GM18909 (cell line): ENCODE results near the gene ARHGAP23.
"Not testable (repeated sequence)": the region's sequence is repeated elsewhere in the genome, so short reads cannot be mapped to it uniquely, and the experiment has no call there.

ENCODE experiments used
- ATAC-seq: cut with Tn5 transposase; IDR thresholded peaks from one replicate; pipeline ENCODE4 v1.9.1; 2021; ENCODE audit warnings: mild to moderate bottlenecking; ENCODE audit not compliant: unreplicated experiment, poor library complexity

Gene ARHGAP23

DNA sequence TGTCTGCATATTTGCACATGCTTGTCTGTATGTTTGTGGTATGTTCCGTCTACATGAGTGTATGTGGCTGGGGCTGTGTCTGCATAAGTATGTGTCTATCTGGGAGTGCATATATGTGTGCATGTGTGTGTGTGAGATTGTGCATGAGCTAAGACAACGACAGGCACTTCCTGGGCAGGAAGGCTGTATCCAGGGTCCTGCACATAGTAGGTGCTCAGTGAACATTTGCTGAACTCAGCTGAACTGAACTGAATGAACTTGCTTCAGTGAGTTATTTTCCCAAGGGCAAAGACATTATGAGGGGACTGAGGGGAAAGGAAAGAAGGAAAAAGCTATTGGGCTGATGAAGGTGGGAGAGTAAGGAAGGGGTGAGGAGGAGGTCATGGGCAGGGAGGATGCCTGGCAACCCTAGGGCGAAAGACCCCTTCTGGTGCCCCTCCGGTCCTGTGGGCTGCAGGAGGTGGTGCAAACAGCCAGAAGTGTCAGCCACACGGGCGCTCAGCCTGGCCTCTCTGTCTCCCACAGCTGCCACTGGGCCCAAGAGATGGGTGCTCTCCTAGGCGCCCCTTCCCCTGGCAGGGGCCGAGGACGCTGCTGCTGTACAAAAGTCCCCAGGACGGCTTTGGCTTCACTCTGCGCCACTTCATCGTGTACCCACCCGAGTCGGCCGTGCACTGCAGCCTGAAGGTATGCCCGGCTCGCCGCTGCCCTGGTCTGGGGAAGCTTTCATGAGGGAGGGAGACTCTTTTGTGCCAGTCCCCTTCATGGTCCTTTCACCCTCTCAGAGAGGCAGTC is 29.5 kb downstream of the ARHGAP23 start:
- no peak for ATAC-seq

DNA sequence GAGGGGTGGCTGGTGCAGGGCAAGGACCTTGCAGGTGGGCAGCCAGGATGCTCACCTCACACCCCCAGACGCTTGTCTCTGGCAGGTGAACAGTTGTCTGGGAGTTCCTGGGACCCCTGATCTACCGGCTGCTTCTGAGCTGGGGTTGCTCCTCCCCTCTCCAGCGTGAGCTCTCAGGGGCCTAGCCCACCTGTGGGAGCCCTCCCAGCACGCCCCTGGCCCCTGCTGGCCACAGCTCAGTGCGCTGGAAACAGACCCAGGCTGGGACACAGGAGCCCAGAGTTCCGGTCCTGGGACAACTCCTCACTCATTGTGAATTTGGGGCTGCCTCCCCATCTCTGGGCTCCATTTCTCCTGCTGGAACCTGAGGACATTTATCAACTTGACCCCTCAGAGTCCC is 30.3 kb downstream of the ARHGAP23 start:
- no peak for ATAC-seq

DNA sequence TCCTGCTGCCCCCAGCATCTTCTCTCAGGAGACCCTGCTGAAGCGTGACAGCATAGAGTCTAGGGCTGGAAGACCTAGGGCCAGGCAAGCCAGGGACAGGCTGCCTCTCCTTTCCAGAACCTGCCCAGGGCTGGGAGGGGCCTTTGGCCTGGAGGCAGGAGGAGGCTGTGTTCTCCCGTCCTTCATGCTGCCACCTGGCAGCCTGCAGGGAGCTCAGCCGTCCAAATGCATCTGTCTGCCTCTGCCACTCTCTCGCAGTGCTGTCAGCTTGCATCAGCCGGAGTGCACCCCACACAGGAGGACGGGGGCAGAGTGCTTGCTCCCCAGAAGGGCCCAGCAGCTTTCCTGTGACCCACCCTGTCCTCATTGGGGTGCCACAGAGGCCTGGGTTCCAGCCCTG is 31.3 kb downstream of the ARHGAP23 start:
- no peak for ATAC-seq

DNA sequence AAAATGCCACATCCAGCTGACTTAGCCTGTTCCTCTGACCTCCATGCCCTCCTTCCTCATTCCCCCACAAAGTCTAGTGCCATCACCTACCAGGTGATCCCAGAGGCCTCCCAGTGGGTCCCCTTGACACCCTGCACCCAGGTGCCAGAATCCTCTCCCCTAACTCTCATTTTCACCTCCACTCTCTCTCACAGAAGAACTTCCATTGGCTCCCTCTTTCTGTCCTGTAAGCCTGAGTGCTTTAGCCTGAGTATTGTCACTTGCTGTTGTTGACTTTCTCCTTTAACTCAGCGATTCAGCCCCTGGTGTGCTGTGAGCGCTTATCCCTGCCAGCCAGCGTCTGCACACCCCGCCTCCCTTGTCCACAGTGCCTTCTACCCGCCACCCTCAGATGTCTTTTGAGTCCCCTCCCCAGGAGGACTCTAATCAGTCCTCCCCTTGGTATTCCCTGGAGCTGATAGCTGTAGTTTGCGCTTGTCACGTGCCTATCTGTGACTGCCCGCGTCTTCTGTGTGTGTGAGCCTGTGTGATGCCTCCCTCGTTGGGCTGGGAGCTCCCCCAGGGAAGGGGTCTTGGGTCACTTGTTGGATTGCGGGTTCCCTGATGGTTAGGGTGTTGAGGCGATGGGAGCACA is 31.9 kb downstream of the ARHGAP23 start:
- ATAC-seq = no peak

DNA sequence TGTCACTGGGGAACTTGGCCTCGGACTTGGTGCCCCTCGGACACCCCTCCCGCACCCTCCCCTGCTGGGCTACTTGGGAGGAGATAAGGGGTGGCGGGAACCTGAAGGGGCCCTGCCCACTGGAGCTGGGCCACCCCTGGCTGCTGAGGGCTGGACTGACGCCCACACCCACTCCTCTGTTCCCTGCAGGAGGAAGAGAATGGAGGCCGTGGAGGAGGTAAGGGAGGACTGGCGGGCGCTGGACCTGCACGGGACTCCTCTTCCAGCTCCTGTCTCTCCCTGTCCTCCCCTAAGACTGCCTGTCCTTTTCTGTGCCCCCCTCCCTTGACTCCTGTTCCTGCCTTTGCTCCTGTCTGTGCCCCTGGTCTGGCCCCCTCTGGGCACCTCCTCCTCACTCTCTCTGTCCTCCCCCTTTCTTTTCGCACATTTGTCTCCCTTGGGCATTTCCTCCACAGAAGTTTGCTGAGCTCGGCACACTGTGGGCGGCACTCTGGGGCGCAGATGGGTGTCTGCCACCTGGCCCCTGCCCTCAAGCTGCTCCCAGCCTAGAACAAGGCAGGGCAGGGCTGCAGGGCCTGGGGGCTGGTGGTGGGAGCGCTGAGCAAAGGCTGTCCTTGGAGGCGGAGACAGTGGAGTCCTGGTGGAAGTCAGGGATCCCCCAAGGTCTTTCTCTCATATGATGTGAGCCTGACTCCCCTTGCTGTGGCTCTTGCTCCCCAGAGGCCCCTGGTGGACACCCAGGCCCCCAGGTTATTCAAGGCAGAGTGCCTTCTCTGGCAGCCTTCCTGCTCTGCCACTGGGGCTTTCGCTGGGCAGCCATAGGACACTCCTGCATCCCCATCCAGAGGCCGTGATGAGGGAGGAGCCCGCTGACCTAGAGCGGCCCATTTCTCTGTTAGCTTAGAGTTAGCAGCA is 32.7 kb downstream of the ARHGAP23 start:
- ATAC-seq = no peak

DNA sequence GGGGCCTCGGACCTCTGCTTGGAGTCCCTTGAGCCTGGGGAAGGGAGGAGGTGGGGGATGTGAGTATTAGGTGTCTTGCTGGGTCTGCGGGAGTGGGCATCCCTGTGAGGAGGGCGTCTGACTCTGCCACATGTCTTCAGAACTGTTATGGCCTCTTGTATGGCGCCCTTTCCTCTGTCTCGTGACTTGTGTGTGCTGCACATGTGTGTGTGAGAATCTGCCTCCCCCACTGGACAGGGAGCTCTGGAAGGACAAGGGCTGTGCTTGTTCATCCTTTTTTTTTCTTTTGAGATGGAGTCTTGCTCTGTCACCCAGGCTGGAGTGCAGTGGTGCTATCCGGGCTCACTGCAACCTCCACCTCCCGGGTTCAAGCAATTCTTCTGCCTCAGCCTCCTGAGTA is 33.4 kb downstream of the ARHGAP23 start:
- no peak for ATAC-seq

DNA sequence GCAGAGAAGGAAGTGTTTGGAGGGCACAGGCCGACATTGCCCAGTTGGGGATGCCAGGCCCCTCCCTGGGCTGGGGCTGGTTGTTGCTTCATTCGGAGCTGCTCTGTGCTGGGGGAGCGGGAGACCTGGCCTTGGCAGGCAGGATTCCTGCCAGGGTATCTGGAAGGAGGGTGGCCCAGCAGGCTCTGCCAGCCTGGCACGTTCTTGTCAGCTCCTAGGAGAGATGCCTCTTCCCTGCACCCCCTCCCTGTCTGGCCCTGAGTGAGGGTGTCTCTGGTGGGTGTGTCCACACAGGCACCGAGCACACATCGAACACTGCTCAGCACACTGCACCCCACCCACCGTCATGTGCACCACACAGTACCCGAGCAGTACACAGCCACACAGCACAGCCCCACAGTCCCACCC is 35.2 kb downstream of the ARHGAP23 start:
- ATAC-seq = no peak

DNA sequence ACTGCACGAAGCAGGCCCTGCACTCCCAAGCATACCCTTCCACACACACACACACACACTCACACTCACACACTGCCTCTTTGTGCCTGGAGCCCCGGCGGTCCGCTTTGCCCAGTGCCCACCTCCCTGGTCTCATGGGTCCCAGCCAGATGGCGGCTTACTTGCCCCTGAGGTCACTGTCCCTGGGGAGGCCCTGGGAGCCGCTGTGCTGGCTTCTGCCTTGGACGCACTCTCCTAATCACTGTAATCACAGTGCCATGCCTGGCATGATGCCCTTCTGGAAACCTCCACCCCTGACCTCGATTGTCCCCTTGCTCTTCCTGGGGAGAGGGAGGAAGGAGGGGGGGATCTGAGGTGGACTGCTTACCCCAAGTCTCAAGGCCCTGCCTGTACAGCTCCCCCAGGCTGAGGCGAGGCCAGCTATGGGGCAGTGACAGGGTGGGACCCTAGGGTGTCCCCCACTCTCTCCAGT is 36.0 kb downstream of the ARHGAP23 start:
- no peak for ATAC-seq

DNA sequence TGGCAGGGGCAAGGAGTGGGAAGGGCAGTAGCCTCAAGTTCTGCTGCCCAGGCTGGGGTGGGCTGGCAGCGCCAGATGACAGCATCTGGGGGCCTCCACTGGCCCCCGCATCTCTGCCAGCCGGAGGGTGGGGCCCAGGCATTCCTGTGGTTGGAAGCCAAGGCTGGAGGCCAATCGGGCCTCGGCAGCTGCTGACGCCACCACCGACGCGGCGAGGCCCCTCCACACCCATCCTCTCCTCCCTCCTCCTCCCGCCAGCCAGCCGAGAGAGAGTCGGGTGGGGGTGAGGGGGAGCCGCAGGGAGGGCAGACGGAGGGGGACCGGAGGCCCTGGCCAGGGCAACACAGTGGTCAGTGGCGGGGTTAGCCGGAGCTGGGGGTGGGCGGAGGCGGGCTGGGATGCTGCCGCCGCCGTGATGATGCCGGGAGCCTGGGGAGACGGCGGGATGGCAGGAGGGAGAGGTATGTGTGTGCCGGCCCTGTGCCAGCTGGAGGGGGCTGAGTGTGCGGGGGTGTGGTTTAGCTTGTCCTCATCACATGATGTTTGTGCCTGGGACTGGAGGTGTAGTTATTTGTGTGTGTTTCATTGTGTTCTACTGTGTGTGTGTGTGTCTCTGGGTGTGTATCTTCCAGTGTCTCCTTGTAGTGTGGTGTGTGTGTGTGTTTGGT is 36.6 kb downstream of the ARHGAP23 start:
- no peak for ATAC-seq

DNA sequence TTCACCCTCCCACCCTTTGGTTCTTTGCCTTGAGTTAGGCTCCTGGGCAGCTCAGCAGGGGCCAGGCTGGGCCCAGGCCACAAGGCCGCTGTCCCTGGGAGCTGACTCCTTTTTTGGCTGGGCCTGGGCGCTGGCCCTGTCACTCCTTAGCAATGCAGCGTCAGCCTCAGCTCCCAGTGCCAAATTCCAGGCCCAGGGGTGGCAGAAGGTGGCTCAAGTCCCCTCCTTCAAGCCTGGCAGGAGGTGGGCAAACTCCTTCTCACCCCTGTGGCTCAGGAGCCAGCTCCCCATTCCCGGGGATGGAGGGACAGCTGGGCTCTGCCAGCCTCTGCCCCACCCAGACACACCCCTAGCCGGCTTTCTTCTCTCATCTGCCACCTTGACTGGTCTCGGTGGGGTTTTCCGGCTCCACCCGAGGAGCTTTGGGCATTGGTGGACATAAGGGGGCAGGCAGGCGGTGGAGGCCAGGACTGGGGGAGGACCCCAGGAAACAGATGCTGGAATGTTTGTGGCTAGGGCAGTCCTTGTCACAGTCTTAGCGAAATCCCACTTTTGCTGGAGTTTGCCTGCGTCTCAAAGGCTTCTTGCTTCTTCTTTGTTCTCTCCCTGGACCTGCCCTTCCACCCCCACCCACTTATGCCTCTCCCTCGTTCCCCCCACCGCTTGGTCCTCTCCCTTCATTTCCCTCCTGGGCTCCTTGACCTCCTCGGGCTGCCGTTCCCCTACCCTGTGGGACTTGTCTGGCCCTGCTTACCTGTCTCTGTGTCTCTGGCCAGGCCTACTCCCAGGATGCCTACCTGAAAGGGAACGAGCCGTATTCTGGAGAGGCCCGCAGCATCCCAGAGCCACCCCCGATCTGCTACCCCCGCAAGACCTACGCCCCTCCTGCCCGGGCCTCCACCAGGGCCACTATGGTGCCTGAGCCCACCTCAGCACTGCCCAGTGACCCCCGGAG is 37.4 kb downstream of the ARHGAP23 start:
- ATAC-seq = no peak

DNA sequence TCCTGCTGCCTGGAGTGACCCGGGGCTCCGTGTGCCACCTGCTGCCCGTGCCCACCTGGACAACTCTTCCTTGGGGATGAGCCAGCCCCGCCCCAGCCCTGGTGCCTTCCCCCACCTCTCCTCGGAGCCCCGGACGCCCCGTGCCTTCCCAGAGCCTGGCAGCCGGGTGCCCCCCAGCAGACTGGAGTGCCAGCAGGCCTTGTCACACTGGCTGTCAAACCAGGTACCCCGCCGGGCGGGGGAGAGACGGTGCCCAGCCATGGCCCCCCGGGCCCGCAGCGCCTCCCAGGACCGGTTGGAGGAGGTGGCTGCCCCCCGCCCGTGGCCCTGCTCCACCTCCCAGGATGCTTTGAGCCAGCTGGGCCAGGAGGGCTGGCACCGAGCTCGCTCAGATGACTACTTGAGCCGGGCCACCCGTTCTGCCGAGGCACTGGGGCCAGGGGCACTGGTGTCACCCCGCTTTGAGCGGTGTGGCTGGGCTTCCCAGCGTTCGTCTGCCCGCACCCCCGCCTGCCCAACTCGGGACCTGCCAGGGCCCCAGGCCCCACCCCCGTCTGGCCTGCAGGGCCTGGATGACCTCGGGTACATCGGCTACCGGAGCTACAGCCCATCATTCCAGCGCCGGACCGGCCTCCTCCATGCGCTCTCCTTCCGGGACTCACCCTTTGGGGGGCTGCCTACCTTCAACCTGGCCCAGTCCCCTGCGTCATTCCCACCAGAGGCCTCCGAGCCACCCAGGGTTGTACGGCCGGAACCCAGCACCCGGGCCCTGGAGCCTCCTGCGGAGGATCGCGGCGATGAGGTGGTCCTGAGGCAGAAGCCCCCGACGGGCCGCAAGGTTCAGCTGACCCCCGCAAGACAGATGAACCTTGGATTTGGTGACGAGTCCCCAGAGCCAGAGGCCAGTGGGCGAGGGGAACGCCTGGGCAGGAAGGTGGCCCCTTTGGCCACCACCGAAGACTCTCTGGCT is 38.4 kb downstream of the ARHGAP23 start:
- ATAC-seq = no peak

DNA sequence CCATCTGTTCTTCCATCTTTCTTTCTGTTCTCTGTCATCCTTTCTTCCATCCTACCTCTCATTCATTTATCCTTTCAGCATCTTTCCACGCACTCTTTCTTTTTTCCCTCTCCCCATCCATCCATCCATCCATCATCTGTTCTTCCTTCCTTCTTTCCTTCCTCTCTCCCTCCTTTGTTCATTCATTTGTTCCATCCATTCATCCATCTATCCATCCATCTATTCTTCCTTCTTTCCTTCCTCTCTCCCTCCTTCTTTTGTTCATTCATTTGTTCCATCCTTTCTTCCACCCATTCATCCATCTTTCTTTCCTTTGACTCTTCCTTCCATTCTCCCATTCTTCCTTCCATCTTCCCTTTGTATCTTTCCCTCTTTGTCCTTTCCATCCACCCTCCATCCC is 39.2 kb downstream of the ARHGAP23 start:
- ATAC-seq = no peak

DNA sequence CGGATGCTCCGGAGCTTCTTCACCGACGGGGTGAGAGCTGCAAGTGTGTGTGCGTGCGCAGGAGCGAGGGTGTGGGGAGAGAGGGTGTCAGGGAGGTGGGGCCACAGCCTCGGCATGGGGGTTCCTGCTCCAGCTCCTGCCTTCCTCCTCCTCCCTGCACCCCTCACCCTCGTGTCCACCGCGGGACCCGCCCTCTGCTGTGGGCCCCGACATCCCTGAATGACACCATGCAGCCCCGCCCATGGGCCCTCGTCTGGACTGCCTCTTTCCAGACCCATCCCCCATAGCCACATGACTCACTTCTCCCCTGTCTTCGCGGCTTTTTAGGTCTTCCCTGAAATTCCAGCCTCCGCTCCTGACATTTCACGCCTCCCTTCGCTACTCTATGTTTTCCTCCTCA is 41.6 kb downstream of the ARHGAP23 start:
- no peak for ATAC-seq

DNA sequence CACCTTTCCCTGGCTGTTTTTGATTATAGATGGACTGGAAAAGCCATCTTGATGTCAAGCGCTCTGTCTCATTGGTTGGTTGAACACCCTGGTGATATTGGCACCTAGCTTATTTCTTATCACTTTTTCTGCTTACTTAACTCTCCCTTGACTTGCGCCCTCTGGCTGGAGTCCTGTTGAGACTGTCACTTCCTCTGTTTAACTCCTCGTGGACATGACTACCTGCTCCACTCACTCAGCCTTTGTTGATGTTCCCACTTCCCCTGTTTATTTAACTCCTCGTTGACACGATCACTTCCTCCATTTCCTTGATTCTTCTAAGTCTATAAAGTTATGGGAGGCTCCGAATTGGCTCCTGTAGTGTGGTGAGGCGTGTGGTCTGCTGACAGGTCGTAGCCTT is 43.0 kb downstream of the ARHGAP23 start:
- not testable (repeated sequence) for ATAC-seq

DNA sequence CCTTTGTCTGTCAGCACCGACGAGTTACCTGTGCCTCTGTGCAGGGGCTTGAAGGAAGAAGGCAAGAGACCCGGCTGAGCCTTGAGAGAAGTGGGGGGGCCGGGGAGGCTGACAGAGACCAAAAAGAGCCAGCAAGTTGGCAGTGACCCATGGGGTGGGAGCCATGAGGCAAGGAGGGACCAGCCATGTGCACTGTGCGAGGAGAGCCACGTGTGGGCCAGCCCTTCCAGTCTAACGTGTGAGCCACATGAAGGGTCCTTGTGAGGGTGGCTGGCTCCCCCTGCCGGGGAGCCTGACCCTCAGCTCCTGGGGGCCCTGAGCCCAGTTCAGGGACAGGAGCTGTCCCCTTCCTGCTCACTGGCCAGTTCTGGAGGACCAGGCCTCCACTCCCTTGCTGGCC is 46.4 kb downstream of the ARHGAP23 start:
- not testable (repeated sequence) for ATAC-seq

DNA sequence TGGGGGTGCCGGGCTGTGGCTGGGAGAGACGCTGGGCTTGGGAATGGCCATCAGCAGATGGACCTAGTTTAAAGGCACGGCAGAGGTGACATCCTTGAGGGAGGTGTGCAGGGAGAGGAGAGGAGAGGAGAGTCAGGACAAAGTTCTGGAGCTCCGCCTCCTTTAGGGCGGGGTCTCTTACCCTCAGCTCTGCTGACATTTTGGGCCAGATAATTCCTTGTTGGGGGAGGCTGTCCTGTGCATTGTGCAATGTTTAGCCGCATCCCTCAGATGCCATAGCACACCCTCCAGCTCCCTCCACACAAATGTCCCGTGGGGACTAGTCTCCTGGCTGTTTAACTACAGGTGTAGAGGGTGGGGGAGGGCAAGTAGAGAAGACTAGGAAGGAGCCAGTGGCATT is 48.3 kb downstream of the ARHGAP23 start:
- no peak for ATAC-seq

DNA sequence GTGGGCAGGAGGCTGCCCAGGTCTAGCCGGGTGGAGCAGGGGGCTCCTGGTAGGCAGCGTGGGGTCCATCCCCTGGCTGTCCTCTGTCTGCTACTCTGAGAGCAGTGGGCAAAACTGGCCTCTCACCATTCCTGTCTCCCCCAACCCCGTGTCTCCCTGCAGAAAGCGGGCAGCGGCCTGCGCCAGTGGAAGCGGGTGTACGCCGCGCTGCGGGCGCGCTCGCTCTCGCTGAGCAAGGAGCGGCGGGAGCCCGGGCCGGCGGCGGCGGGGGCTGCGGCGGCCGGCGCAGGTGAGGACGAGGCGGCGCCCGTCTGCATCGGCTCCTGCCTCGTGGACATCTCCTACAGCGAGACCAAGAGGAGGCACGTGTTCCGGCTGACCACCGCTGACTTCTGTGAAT is 49.2 kb downstream of the ARHGAP23 start:
- not testable (repeated sequence) for ATAC-seq

DNA sequence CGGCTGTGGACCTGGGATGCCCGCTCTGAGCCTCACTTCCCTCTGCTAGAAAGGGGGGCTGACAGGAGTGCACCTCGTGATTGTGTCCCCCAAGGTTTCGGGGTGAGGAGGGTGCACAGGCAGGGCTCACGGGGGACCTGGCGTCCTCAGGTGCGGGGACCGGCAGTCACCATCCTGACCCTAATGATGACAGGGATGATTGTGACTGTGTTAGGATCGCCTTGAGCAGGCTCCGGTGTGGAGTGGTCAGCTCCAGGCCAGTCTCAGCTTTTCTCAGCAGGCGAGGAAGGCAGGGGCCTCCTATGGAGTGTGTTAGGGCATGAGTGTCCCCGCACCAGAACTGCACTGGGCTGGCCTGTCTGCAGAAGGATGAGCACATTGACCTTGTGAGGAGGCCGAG is 49.7 kb downstream of the ARHGAP23 start:
- not testable (repeated sequence) for ATAC-seq
